Suprapubic skin (tissue), 4 donors: Measurements from ENCODE around the gene CCDC33.

ENCODE experiments used
- POLR2A ChIP-seq, 2 donors: fragments of 450-650 bp; IDR thresholded peaks; one replicate each; pipeline ENCODE4 v1.6.1; 2017; ENCODE audit warnings: antibody characterized with exemption in 2 of 2, mild to moderate bottlenecking in 2 of 2, moderate library complexity in 2 of 2
- POLR2AphosphoS5 ChIP-seq, 3 donors: sonication (generic); formaldehyde crosslinking; IDR thresholded peaks; one replicate each; pipeline ENCODE4 v1.6.1; 2017; ENCODE audit warnings: antibody characterized with exemption in 3 of 3
- TF ChIP-seq, protein P1 (sequence below), 2 donors: fragments of 200-600 bp in 1 of 2; fragments of 450-650 bp in 1 of 2; sonication (generic) in 1 of 2; IDR thresholded peaks; one replicate each; pipeline ENCODE4 v1.5.1; 2016 to 2019; ENCODE audit warnings: antibody characterized with exemption in 2 of 2, mild to moderate bottlenecking in 1 of 2, moderate library complexity in 1 of 2

DNA sequence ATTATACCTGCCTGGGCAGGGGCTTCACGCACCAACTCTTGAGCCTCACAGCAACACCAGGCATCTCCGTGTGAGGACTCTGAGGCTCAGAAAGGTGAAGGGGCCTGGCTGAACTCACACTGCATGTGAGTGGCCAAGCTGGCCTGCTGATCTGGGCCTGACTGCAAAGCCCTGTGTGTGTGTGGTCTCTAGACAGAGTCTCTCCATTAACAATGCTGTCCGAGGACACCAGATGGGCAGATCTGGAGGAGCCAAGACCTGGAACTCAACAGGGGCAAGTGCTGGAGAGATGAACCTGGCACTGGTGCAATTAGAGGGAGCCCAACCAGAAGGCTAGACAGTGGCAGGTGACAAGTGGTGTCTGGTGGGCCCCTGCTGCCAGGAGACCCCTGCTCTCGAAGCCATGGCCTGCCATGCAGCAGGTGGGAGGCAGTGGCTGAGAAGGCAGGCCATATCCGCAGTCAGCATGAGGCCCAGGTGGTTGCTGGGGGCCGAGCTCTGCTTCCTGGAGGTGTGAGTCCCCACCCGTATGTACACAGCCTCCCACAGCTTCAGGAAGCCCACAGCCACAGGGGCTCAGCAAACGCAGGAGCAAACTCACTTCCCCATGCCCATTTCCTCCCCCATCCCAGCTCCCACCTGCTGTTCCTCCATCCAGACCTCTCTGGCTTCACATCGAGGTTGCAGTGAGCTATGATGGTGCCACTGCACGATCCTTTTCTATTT is 92.4 kb downstream of the CCDC33 start:
- TF ChIP-seq, protein P1, sequence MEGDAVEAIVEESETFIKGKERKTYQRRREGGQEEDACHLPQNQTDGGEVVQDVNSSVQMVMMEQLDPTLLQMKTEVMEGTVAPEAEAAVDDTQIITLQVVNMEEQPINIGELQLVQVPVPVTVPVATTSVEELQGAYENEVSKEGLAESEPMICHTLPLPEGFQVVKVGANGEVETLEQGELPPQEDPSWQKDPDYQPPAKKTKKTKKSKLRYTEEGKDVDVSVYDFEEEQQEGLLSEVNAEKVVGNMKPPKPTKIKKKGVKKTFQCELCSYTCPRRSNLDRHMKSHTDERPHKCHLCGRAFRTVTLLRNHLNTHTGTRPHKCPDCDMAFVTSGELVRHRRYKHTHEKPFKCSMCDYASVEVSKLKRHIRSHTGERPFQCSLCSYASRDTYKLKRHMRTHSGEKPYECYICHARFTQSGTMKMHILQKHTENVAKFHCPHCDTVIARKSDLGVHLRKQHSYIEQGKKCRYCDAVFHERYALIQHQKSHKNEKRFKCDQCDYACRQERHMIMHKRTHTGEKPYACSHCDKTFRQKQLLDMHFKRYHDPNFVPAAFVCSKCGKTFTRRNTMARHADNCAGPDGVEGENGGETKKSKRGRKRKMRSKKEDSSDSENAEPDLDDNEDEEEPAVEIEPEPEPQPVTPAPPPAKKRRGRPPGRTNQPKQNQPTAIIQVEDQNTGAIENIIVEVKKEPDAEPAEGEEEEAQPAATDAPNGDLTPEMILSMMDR (IDR thresholded peaks at IDR 0.05): no peak
- no peak for TF ChIP-seq POLR2AphosphoS5 (IDR thresholded peaks at IDR 0.05)
- TF ChIP-seq POLR2A (IDR thresholded peaks at IDR 0.05): no peak
